ENCODE results near the gene CELSR1.

Gene CELSR1

GRCh38 chr22:46388647-46389046 is 148.8 kb downstream of the CELSR1 start:
- no peaks in the 10 kb centered on the region for H4K20me1 ChIP-seq (ENCODE audit: insufficient read depth, low read length)
- peaks cover 3% of the 10 kb centered on the region; the same call in 1 of the 2 replicates for H3K27me3 ChIP-seq (ENCODE audit: low read depth, low read length)
- H3K9me3 ChIP-seq (ENCODE audit: insufficient read depth, low read length), result no peaks in the 10 kb centered on the region
- H3K36me3 ChIP-seq (replicated peaks; ENCODE audit: low read depth, low read length), result no peaks in the 10 kb centered on the region
- TF ChIP-seq EZH2phosphoT487 (IDR thresholded peaks at IDR 0.05; ENCODE audit: low read depth) (no peak), CTCF (IDR thresholded peaks at IDR 0.05; ENCODE audit: low read depth, low read length) (no peak)
- H2AFZ ChIP-seq (ENCODE audit: low read depth, low read length), result no peak overlapping the region
- H3K9ac ChIP-seq (ENCODE audit: low read length), result no peak overlapping the region
- H3K4me3 ChIP-seq (ENCODE audit: low read length), result no peak overlapping the region
- H3K79me2 ChIP-seq (ENCODE audit: low read length), result no peaks in the 10 kb centered on the region
- H3K27ac ChIP-seq (ENCODE audit: low read length), result no peak overlapping the region
- H3K4me2 ChIP-seq (ENCODE audit: low read length), result no peak overlapping the region
- no peaks in the 10 kb centered on the region for H3K4me1 ChIP-seq (ENCODE audit: low read length)

GRCh38 chr22:46387748-46388147 is 149.7 kb downstream of the CELSR1 start:
- H3K4me1 ChIP-seq (ENCODE audit: low read length), result no peaks in the 10 kb centered on the region
- no peaks in the 10 kb centered on the region for H3K36me3 ChIP-seq (replicated peaks; ENCODE audit: low read depth, low read length)
- H3K9ac ChIP-seq (ENCODE audit: low read length), result no peak overlapping the region
- no peak overlapping the region for H2AFZ ChIP-seq (ENCODE audit: low read depth, low read length)
- no peaks in the 10 kb centered on the region for H3K79me2 ChIP-seq (ENCODE audit: low read length)
- H3K9me3 ChIP-seq (ENCODE audit: insufficient read depth, low read length), result no peaks in the 10 kb centered on the region
- H3K4me3 ChIP-seq (ENCODE audit: low read length), result no peak overlapping the region
- peaks cover 3% of the 10 kb centered on the region; the same call in 1 of the 2 replicates for H3K27me3 ChIP-seq (ENCODE audit: low read depth, low read length)
- H4K20me1 ChIP-seq (ENCODE audit: insufficient read depth, low read length), result no peaks in the 10 kb centered on the region
- no peak overlapping the region for H3K27ac ChIP-seq (ENCODE audit: low read length)
- no peak overlapping the region for H3K4me2 ChIP-seq (ENCODE audit: low read length)
- no peak for TF ChIP-seq CTCF (IDR thresholded peaks at IDR 0.05; ENCODE audit: low read depth, low read length)
- no peak for TF ChIP-seq EZH2phosphoT487 (IDR thresholded peaks at IDR 0.05; ENCODE audit: low read depth)

GRCh38 chr22:46386312-46386711 is 151.1 kb downstream of the CELSR1 start:
- Histone ChIP-seq H3K9ac (ENCODE audit: low read length) (no peak overlapping the region), H3K27ac (ENCODE audit: low read length) (no peak overlapping the region), H3K4me3 (ENCODE audit: low read length) (no peak overlapping the region), H3K4me1 (ENCODE audit: low read length) (no peaks in the 10 kb centered on the region), H3K4me2 (ENCODE audit: low read length) (no peak overlapping the region), H3K36me3 (replicated peaks; ENCODE audit: low read depth, low read length) (no peaks in the 10 kb centered on the region), H3K9me3 (ENCODE audit: insufficient read depth, low read length) (no peaks in the 10 kb centered on the region), H4K20me1 (ENCODE audit: insufficient read depth, low read length) (no peaks in the 10 kb centered on the region), H2AFZ (ENCODE audit: low read depth, low read length) (no peak overlapping the region), H3K27me3 (ENCODE audit: low read depth, low read length) (peaks cover 3% of the 10 kb centered on the region; the same call in 1 of the 2 replicates), H3K79me2 (ENCODE audit: low read length) (no peaks in the 10 kb centered on the region)
- TF ChIP-seq EZH2phosphoT487 (IDR thresholded peaks at IDR 0.05; ENCODE audit: low read depth) (no peak), CTCF (IDR thresholded peaks at IDR 0.05; ENCODE audit: low read depth, low read length) (no peak)

- no peak overlapping the region for H3K4me2 ChIP-seq (ENCODE audit: low read length)
- H3K9ac ChIP-seq (ENCODE audit: low read length), result no peak overlapping the region
- H3K27me3 ChIP-seq (ENCODE audit: low read depth, low read length), result no peaks in the 10 kb centered on the region
- no peak overlapping the region for H3K4me3 ChIP-seq (ENCODE audit: low read length)
- no peak overlapping the region for H3K27ac ChIP-seq (ENCODE audit: low read length)
- no peaks in the 10 kb centered on the region for H4K20me1 ChIP-seq (ENCODE audit: insufficient read depth, low read length)
- no peaks in the 10 kb centered on the region for H3K9me3 ChIP-seq (ENCODE audit: insufficient read depth, low read length)
- no peak for TF ChIP-seq CTCF (IDR thresholded peaks at IDR 0.05; ENCODE audit: low read depth, low read length)
- no peak for TF ChIP-seq EZH2phosphoT487 (IDR thresholded peaks at IDR 0.05; ENCODE audit: low read depth)
- H3K4me1 ChIP-seq (ENCODE audit: low read length), result no peaks in the 10 kb centered on the region
- H2AFZ ChIP-seq (ENCODE audit: low read depth, low read length), result no peak overlapping the region
- no peaks in the 10 kb centered on the region for H3K36me3 ChIP-seq (replicated peaks; ENCODE audit: low read depth, low read length)
- no peaks in the 10 kb centered on the region for H3K79me2 ChIP-seq (ENCODE audit: low read length)
Observed at GRCh38 chr22:46382524-46382923, 154.9 kb downstream of the CELSR1 start.

Data from OCI-LY3 (cell line).